ENCODE measurements around the gene FMNL3. TPM values are rescaled to one million over a fixed set of nuclear protein-coding genes. Genes with fewer than 3 reads are reported as not detected.
"Not testable (repeated sequence)": the region's sequence is repeated elsewhere in the genome, so short reads cannot be mapped to it uniquely, and the experiment has no call there.

The FMNL3 gene
- total RNA-seq, 1 donor from 2014 or later = 35.1 TPM

DNA sequence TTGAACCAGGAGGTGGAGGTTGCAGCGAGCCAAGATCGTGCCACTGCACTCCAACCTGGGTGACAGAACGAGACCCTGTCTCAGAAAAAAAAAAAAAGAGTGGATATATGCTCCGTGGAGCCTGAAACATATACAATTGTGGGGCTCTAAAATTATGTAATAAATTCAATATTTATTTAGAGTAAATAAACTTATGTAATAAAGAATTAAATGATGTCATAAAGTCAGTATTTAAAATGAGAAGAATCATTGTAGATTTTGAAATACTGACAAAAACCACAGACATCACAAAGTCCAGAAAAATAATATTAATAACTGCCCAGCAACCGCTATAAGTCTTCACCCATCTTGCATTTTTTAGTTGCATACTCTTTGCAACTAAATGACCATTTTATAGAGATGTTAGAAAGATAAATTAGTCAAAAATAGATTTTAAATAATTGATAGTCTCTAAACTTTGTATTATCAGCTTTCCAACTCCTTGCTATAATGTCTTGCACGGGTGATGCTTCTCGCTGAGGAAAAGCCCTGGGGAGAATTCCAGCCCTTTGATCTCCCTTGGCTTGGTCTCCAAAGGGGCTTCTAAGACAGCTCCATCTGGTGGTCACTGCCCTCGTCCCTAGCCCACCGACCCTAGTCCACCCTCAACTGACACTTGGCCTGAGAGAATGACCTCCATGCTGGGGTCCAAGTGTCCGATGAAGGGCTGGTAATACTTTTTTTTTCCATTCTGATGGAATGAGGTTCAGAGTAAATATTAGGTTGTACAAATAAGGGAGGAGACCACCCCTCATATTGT lies 26.2 kb upstream of the FMNL3 start:
- TF ChIP-seq, protein P1, sequence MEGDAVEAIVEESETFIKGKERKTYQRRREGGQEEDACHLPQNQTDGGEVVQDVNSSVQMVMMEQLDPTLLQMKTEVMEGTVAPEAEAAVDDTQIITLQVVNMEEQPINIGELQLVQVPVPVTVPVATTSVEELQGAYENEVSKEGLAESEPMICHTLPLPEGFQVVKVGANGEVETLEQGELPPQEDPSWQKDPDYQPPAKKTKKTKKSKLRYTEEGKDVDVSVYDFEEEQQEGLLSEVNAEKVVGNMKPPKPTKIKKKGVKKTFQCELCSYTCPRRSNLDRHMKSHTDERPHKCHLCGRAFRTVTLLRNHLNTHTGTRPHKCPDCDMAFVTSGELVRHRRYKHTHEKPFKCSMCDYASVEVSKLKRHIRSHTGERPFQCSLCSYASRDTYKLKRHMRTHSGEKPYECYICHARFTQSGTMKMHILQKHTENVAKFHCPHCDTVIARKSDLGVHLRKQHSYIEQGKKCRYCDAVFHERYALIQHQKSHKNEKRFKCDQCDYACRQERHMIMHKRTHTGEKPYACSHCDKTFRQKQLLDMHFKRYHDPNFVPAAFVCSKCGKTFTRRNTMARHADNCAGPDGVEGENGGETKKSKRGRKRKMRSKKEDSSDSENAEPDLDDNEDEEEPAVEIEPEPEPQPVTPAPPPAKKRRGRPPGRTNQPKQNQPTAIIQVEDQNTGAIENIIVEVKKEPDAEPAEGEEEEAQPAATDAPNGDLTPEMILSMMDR (IDR thresholded peaks at IDR 0.05; ENCODE audit: insufficient read depth, low read length, poor library complexity, severe bottlenecking) = no peak
- no peaks in the 10 kb centered on the region for H3K36me3 ChIP-seq (ENCODE audit: control insufficient read depth, insufficient read depth, low read length)
- H3K27me3 ChIP-seq (ENCODE audit: control insufficient read depth, insufficient read depth, low read length) = no peaks in the 10 kb centered on the region
- H3K4me3 ChIP-seq (ENCODE audit: low read depth, low read length) = no peak overlapping the region
- no peak for DNase-seq (ENCODE audit: low read depth)

DNA sequence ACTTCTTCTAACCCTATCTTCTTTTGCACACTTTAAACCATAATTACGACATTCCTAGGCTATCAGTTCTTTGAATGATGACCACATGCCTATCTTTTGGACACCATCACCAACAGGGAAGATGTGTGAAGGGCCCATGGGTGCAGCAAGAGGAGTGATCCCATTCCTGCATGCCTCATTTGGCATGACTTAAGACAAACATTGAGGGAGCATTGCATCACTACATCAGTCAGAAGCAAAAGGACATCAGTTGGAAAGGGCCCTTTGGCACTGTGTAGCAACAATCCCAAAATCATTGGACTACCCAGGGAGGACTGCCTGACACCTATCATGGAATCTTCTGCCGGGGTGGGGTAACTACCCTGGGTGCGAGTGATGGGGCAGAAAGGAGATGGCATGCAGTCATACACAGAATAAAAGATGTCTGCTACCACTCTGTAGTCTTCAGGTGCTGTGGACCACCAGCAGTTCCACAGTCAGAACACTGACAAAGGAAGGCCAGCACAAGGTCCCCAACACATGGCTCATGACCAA lies 23.4 kb upstream of the FMNL3 start:
- DNase-seq (ENCODE audit: low read depth) = no peak
- Histone ChIP-seq H3K4me3 (ENCODE audit: low read depth, low read length) (no peak overlapping the region), H3K36me3 (ENCODE audit: control insufficient read depth, insufficient read depth, low read length) (no peaks in the 10 kb centered on the region), H3K27me3 (ENCODE audit: control insufficient read depth, insufficient read depth, low read length) (no peaks in the 10 kb centered on the region)
- TF ChIP-seq, protein P1 (IDR thresholded peaks at IDR 0.05; ENCODE audit: insufficient read depth, low read length, poor library complexity, severe bottlenecking) = no peak

DNA sequence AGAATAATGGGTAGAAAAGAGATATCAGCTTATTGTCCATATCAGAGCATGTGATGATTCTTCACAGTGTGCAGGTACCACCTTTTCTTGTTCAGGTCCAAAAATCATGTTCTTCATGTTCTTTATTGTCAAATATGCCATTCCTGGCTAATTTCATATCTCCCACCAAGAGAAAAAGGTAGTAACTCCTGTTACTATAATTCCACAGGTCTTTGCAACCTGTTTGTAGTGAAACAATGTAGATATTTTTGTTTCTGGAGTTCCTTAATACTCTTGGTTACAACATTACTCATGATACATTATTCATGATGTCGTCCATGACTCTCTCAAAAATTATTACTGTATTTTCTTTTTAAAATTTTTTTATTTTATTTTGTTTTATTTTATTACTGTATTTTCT lies 22.8 kb upstream of the FMNL3 start:
- TF ChIP-seq, protein P1 (IDR thresholded peaks at IDR 0.05; ENCODE audit: insufficient read depth, low read length, poor library complexity, severe bottlenecking) = no peak
- DNase-seq (ENCODE audit: low read depth) = no peak
- Histone ChIP-seq H3K36me3 (ENCODE audit: control insufficient read depth, insufficient read depth, low read length) (no peaks in the 10 kb centered on the region), H3K4me3 (ENCODE audit: low read depth, low read length) (no peak overlapping the region), H3K27me3 (ENCODE audit: control insufficient read depth, insufficient read depth, low read length) (peaks cover 3% of the 10 kb centered on the region)

DNA sequence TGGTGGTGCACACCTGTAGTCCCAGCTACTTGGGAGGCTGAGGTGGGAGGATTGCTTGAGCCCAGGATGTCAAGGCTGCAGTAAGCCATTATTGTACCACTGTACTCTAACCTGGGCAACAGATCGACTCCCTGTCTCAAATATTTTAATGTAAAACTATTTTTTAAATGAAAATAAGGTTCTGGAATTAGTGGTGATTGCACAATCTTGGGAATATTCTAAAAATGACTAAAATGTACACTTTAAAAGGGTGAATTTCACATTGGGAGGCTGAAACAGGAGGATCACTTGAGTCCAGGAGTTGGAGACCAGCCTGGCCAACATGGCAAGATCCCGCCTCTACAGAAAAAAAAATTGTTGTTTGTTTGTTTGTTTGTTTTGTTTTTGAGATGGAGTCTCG lies 21.2 kb upstream of the FMNL3 start:
- H3K27me3 ChIP-seq (ENCODE audit: control insufficient read depth, insufficient read depth, low read length) = peaks cover 3% of the 10 kb centered on the region
- H3K4me3 ChIP-seq (ENCODE audit: low read depth, low read length) = no peak overlapping the region
- H3K36me3 ChIP-seq (ENCODE audit: control insufficient read depth, insufficient read depth, low read length) = no peaks in the 10 kb centered on the region
- TF ChIP-seq, protein P1 (IDR thresholded peaks at IDR 0.05; ENCODE audit: insufficient read depth, low read length, poor library complexity, severe bottlenecking) = no peak
- no peak for DNase-seq (ENCODE audit: low read depth)

DNA sequence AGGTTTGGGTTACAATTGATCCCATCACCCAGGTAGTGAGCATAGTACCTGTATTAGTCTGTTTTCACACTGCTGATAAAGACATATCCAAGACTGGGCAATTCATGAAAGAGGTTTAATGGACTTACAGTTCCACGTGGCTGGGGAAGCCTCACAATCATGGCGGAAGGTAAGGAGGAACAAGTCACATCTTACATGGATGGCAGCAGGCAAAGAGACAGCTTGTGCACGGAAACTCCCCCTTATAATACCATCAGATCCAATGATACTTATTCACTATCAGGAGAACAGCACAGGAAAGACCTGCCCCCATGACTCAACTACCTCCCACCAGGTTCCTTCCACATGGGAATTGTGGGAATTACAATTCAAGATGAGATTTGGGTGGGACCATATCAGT lies 14.2 kb upstream of the FMNL3 start:
- H3K4me3 ChIP-seq (ENCODE audit: low read depth, low read length); H3K36me3 ChIP-seq (ENCODE audit: control insufficient read depth, insufficient read depth, low read length); DNase-seq (ENCODE audit: low read depth): not testable (repeated sequence)
- H3K27me3 ChIP-seq (ENCODE audit: control insufficient read depth, insufficient read depth, low read length) = peaks cover 12% of the 10 kb centered on the region

DNA sequence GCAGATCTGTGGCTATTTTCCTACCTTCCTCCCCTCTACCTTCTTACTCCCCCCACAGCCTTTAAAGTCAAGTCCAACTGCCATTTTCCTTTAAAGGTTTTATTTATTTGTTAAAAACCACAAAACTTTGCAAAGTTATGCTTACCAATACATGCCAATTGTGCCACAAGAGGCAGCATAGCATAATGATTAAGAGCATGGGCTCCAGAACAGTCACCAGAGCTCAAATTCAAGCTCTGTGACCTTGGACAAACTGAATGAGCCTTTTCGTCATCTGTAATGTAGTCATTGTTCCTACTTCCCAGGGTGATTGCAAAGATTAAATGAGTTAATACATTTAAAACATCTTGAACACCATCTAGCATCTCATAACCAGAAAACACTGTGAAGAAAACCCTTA lies 13.0 kb upstream of the FMNL3 start:
- Histone ChIP-seq H3K4me3 (ENCODE audit: low read depth, low read length) (no peak overlapping the region), H3K36me3 (ENCODE audit: control insufficient read depth, insufficient read depth, low read length) (no peaks in the 10 kb centered on the region), H3K27me3 (ENCODE audit: control insufficient read depth, insufficient read depth, low read length) (peaks cover 11% of the 10 kb centered on the region)
- TF ChIP-seq, protein P1 (IDR thresholded peaks at IDR 0.05; ENCODE audit: insufficient read depth, low read length, poor library complexity, severe bottlenecking) = no peak
- no peak for DNase-seq (ENCODE audit: low read depth)

DNA sequence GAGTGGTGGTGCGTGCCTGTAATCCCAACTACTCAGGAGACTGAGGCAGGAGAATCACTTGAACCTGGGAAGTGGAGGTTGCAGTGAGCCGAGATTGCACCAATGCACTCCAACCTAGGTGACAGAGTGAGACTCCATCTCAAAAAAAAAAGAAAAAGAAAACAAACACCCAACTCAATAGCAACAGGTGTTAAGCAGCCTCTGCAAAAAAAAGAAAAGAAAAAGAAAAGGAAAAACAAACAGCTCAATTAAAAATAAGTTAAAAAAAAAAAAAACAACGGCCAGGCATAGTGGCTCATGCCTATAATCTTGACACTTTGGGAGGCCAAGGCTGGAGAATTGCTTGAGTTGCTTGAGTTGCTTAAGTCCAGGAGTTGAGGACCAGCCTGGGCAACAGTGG lies 10.6 kb upstream of the FMNL3 start:
- DNase-seq (ENCODE audit: low read depth); H3K36me3 ChIP-seq (ENCODE audit: control insufficient read depth, insufficient read depth, low read length); H3K4me3 ChIP-seq (ENCODE audit: low read depth, low read length): not testable (repeated sequence)
- peaks cover 11% of the 10 kb centered on the region for H3K27me3 ChIP-seq (ENCODE audit: control insufficient read depth, insufficient read depth, low read length)

Data from kidney epithelial cell (primary cell).